Choroid plexus epithelial cell (primary cell): ENCODE results near the gene TTC13.

Source experiments
- DNase-seq: peaks from one replicate; pipeline ENCODE4 v3.0.0-alpha.2; 2010; ENCODE audit warnings: low read depth
- H3K4me3 ChIP-seq: 2 replicates; pipeline ENCODE4 v1.5.1; 2011; ENCODE audit warnings: low read depth, mild to moderate bottlenecking, control low read depth, low read length, moderate library complexity
- TF ChIP-seq, protein P1 (sequence below): conservative IDR thresholded peaks from 2 replicates; pipeline ENCODE4 v1.5.1; 2011; ENCODE audit warnings: low read depth, mild to moderate bottlenecking, control low read depth, inconsistent platforms, low read length, moderate library complexity

TTC13 gene

GRCh38 chr1:230858236-230858820, 120.3 kb downstream of the TTC13 start:
- no peak overlapping the region for H3K4me3 ChIP-seq
- no peak for DNase-seq
- TF ChIP-seq, protein P1, sequence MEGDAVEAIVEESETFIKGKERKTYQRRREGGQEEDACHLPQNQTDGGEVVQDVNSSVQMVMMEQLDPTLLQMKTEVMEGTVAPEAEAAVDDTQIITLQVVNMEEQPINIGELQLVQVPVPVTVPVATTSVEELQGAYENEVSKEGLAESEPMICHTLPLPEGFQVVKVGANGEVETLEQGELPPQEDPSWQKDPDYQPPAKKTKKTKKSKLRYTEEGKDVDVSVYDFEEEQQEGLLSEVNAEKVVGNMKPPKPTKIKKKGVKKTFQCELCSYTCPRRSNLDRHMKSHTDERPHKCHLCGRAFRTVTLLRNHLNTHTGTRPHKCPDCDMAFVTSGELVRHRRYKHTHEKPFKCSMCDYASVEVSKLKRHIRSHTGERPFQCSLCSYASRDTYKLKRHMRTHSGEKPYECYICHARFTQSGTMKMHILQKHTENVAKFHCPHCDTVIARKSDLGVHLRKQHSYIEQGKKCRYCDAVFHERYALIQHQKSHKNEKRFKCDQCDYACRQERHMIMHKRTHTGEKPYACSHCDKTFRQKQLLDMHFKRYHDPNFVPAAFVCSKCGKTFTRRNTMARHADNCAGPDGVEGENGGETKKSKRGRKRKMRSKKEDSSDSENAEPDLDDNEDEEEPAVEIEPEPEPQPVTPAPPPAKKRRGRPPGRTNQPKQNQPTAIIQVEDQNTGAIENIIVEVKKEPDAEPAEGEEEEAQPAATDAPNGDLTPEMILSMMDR = no peak

- peak; percentile 52 for DNase-seq
- TF ChIP-seq, protein P1 = peak; percentile 5
- no peak overlapping the region for H3K4me3 ChIP-seq
Measured at GRCh38 chr1:230857822-230858221, 120.8 kb downstream of the TTC13 start.

DNA sequence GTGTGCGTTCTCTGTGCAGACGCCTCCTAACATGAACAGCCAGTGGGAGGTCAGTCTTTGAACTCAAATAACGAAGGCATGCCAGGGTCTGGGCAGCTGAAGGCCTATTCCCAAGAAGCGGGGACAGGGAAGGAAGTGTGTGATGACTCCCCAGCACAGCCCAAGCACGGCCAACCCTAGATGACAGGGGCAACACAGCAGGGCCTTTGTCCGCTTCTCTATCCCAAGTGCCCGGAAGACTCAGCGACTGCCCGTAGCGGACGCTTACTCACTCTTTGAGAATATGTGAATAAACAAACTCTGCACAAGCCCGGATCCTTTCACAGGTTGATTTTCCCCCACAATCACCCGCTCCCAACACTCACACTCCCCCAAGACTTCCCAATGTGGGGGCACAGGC, 121.6 kb downstream of the TTC13 start:
- DNase-seq = peak; percentile 51
- TF ChIP-seq, protein P1 = no peak
- H3K4me3 ChIP-seq = no peak overlapping the region
